C4-2B (cell line): Measurements from ENCODE around the gene RASL10B.

ENCODE experiments used
- ZFX ChIP-seq: fragments of 450-650 bp; IDR thresholded peaks from 2 replicates; pipeline ENCODE4 v1.6.1; 2017
- TF ChIP-seq, protein P1 (sequence below): fragments of 450-650 bp; conservative IDR thresholded peaks from 2 replicates; pipeline ENCODE4 v1.5.1; 2017; ENCODE audit warnings: mild to moderate bottlenecking

DNA sequence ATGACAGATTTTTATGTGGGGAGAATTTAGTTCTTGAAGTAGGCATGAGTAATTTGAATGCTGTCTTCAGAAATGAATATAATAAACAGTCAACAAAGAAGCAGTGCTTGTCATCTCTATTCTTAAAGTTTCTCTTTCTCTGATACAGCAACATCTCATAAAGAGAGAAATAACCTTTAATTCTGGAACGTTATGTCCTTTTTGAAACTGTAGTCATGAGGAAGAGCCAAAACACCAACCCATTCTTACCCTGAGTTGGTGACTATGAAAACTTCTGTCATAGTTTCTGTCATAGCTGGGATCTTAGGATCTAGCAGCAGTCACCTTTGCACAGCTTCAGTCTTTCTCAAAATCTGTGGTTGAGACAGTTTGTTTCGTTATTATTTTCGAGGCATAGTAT, 15.3 kb upstream of the RASL10B start:
- TF ChIP-seq, protein P1, sequence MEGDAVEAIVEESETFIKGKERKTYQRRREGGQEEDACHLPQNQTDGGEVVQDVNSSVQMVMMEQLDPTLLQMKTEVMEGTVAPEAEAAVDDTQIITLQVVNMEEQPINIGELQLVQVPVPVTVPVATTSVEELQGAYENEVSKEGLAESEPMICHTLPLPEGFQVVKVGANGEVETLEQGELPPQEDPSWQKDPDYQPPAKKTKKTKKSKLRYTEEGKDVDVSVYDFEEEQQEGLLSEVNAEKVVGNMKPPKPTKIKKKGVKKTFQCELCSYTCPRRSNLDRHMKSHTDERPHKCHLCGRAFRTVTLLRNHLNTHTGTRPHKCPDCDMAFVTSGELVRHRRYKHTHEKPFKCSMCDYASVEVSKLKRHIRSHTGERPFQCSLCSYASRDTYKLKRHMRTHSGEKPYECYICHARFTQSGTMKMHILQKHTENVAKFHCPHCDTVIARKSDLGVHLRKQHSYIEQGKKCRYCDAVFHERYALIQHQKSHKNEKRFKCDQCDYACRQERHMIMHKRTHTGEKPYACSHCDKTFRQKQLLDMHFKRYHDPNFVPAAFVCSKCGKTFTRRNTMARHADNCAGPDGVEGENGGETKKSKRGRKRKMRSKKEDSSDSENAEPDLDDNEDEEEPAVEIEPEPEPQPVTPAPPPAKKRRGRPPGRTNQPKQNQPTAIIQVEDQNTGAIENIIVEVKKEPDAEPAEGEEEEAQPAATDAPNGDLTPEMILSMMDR: no peak
- TF ChIP-seq ZFX: no peak
